GM19467 (cell line): ENCODE data around the gene PLEKHG7.
"Not testable (repeated sequence)": the region's sequence is repeated elsewhere in the genome, so short reads cannot be mapped to it uniquely, and the experiment has no call there.

Experiments used
- ATAC-seq: cut with Tn5 transposase; IDR thresholded peaks from one replicate; pipeline ENCODE4 v1.9.1; 2021; ENCODE audit warnings: mild to moderate bottlenecking, moderate library complexity; ENCODE audit not compliant: unreplicated experiment

PLEKHG7 gene

DNA sequence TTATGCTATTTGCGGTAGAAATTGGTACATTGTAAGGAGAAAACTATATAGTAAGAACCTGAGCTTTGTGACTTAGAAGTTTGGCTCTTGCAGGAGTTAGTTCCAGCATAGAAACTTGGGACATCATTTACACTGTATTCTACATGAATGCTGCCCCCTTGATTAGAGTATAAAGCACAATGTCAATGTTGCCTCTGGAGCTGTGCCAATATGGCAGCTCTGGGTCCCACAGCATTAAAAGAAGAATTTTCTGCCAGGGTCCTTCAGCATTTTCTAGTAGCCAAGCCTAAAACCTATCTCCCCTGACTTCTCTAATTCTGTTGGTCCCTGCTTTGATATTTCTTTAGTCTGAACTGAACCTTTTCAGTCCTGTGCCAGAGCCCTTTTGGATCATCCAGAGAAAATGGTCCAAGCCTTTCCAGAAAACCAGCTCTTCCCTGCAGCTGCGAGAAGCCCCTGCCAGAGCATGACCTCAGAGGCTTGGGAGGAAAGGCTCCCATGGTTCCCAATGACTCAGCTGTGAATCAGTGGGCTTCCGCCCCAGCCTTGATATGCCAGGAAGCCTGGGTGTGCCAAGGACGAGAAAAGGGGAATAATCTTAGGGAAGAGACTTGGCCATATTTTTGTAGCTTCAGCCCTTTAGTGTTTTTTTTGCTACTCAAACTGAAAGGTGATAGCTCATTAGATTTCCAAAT, 43.2 kb downstream of the PLEKHG7 start:
- no peak for ATAC-seq

GRCh38 chr12:92747151-92747550, 44.4 kb downstream of the PLEKHG7 start:
- ATAC-seq, result no peak

GRCh38 chr12:92749691-92750090, 46.9 kb downstream of the PLEKHG7 start:
- ATAC-seq, result not testable (repeated sequence)

DNA sequence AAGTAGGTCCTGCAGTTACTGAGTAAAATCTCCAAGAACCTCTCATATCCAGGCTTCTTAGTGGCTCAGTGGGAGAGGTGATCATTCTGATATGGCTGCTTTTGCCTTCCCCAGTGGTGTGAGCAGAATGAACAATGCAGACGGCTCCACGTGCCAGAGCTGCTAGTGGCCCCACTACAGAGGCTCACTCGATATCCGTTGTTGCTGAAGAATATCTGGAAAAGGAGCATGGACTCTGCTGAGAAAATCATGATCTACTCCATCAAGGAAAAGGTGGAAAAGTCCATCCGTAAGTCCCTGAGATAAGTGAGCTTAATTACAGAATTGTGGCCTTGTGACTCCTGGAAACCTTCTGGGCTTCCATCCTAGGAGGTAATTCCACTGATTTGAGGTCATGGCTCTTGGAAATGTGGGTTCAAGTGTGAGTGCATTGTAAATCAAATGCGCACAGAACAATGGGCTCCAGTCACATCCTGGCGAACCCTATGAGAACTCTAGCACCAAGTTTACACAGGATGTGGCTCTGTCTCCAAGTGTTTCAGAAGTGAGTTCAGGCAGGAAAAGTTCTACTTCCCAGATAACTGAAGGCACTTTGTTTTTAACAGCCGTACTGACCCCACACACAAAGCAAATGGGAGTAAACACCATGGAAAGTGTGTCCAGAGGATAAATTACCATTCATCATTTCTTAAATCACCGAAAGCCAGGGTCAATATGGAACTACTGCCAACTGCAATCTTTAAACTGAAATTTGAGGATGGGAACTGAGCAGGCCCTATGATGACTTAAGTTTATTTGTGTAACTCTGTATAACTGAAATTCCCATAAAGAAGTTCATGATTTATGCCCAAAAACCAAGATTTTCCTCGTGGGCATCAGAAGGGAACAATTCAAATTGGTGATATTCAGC, 51.4 kb downstream of the PLEKHG7 start:
- no peak for ATAC-seq

GRCh38 chr12:92756898-92757596, 54.3 kb downstream of the PLEKHG7 start:
- no peak for ATAC-seq

DNA sequence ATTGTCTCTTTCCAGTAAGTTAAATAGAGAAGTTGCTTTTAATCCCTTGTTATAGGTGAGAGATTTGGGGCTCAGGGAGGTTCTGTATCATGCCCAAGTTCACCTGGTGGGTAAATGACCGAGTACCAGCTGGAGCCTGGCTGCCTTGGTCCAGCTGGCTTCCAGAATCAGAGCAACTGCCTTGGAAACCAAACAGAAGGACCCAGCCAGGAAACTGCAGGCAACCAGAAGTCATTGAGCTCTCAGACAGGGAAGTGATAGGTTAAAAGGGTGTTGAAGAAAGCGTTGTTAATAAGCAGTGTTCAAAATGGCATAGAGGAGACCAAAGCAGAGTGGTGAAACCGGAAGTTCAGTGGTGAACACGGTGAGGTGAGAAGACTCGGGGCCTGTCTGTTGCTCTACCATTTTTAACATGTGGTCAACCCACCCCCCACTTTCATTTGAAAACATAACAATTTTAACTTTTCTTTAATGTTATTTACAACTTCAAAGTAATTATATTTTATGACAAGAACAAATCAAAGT, 54.9 kb downstream of the PLEKHG7 start:
- ATAC-seq, result no peak

GRCh38 chr12:92759634-92760268, 57.0 kb downstream of the PLEKHG7 start:
- ATAC-seq, result no peak

GRCh38 chr12:92762773-92763172, 60.0 kb downstream of the PLEKHG7 start:
- no peak for ATAC-seq

- no peak for ATAC-seq
Observed at GRCh38 chr12:92764831-92765230, 62.0 kb downstream of the PLEKHG7 start.

- no peak for ATAC-seq
Observed at GRCh38 chr12:92765871-92766270, 63.1 kb downstream of the PLEKHG7 start.

DNA sequence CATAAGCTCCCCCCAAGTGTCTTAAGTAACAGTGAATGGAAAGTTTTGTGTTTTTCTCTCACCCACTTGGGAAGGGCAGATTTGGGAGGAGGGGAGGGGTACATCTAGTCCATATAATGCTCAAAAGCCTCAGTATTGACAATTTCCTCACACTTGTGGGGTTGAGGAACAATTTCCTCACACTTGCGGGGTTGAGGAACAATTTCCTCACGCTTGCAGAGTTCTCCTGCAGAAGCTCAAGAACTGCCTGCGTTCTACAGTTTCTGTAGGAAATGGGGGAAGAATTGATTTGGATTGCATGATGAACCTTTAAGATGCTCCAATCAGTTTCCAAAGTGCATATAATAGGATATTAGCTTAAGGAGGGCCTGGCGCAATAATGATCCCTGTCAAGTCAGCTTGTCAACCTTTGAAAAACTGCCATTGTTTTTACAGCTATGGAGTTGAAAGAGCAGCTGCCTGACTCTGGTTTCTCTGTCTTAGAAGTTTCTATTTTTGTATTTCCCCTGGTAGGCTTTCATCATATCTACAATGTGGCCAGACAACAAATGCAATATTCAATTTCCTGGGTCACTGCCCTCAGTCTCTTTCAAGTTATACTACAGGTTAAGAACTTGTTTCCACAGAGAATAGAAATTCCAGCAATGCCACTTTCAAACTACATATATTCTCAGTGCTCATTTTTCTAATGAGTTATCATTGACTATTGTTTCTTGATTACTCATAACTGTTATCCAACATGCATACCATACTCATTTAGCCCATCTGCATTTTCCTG, 66.5 kb downstream of the PLEKHG7 start:
- peak; percentile 62 for ATAC-seq

- ATAC-seq, result no peak
Observed at GRCh38 chr12:92771001-92771400, 68.2 kb downstream of the PLEKHG7 start.

GRCh38 chr12:92775416-92775815, 72.6 kb downstream of the PLEKHG7 start:
- ATAC-seq, result no peak

GRCh38 chr12:92778525-92778924, 75.7 kb downstream of the PLEKHG7 start:
- no peak for ATAC-seq

DNA sequence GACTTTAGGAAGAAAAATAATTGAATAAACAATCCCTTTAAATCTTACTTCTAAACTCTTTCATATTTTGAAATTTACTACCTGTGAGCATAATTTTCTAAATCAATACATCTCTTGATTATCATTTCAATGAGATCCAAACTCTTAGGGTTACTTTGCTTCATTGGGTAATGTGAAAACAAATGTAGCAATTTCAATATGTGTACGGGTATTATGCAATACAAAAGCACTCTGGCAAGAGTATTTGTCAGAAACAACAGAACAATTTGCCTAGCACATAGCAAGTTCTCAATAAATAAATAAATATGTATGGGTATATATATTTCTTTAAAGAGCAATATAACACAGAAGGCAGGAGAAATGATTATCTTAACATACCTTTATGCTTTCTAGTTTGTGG, 77.1 kb downstream of the PLEKHG7 start:
- no peak for ATAC-seq

DNA sequence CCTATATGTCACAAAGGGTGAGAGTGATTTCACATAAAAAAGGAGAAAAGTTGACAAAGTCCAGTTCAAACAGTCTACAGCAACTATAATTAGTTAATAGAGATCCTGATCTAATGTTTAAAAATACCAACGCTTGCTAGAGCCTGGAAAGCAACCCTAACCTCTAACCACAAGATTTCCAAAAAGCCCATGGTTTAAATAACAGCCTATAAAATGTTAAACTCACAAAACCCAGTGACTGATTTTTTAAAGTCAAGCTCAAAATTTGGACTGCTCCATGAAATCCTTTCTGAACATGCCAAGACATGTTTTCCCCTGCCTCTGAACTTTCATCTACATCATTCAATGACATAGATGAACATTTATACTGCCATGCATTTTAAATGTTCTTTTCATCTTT, 81.6 kb downstream of the PLEKHG7 start:
- no peak for ATAC-seq

DNA sequence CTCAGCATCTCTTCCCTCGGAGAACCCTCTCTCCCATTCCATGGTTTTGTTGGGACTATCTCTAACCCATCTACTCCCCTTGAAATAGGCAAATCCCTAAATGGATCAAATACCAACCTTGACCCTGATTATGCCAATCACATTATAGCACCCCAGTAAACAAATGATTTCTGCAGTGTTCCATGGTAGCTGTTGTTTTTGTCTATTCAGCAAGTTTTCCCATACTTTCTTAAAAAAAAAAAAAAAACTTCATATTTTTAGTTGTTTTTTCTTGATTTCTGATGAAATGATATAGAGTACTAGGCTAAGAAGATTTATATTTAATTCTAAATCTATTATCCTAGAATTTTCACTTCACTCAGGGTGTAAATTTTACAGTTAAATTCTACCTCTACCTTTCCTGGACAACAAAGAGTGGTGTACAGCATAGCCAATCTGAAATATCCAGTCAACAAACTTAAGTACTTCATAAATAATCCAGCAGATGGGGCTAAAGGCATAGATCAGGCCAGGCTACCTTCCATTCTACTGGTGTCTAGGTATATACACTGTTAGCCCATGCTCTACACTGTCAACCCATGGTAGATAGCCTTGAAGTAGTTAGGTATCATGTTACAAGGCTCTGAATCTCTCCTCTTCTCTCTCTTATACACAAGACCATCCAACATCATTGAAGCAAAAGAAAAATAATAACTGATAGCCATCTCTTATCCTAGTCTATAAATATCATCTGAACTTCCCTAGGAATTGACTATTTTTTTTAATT, 82.2 kb downstream of the PLEKHG7 start:
- ATAC-seq, result peak; percentile 92

- no peak for ATAC-seq
Observed at GRCh38 chr12:92785563-92785950, 82.8 kb downstream of the PLEKHG7 start.

- ATAC-seq, result no peak
Observed at GRCh38 chr12:92786045-92786444, 83.3 kb downstream of the PLEKHG7 start.
